CD14-positive monocyte (primary cell): Measurements from ENCODE around the gene NCK1. TPM values are rescaled to one million over a fixed set of nuclear protein-coding genes. Genes with fewer than 3 reads are reported as not detected.

Source experiments
- DNase-seq, 3 donors: peaks; one replicate each; pipeline ENCODE4 v3.0.0-alpha.2; 2011 to 2022
- H2AFZ ChIP-seq: 2 replicates; pipeline ENCODE4 v1.6.0; 2012; ENCODE audit warnings: mild to moderate bottlenecking, low read depth, low read length, inconsistent platforms; ENCODE audit not compliant: insufficient read depth, poor library complexity, severe bottlenecking
- H3K27ac ChIP-seq, 2 donors: 1 replicate in 1 of 2; 2 replicates in 1 of 2; pipeline ENCODE4 v1.5.1; 2012 to 2013; ENCODE audit warnings: low read length in 2 of 2, control low read depth in 1 of 2, inconsistent platforms in 1 of 2, low read depth in 1 of 2, mild to moderate bottlenecking in 1 of 2
- H3K27me3 ChIP-seq, 2 donors: one replicate each; pipeline versions ENCODE4 v1.6.0 to v1.6.1; 2011 to 2013; ENCODE audit warnings: low read length in 2 of 2; ENCODE audit not compliant: control insufficient read depth in 2 of 2, insufficient read depth in 2 of 2
- H3K36me3 ChIP-seq, 2 donors: replicated peaks in 1 of 2; 1 replicate in 1 of 2; 2 replicates in 1 of 2; pipeline versions ENCODE4 v1.5.1 to v1.6.1; 2012 to 2013; ENCODE audit warnings: low read length in 2 of 2, control low read depth in 1 of 2, inconsistent platforms in 1 of 2, mild to moderate bottlenecking in 1 of 2; ENCODE audit not compliant: insufficient read depth in 2 of 2, control insufficient read depth in 1 of 2
- H3K4me1 ChIP-seq, 2 donors: 1 replicate in 1 of 2; 2 replicates in 1 of 2; pipeline versions ENCODE4 v1.5.1 to v1.6.1; 2012 to 2013; ENCODE audit warnings: low read length in 2 of 2, control low read depth in 1 of 2, inconsistent platforms in 1 of 2, mild to moderate bottlenecking in 1 of 2, moderate library complexity in 1 of 2; ENCODE audit not compliant: insufficient read depth in 2 of 2, control insufficient read depth in 1 of 2
- H3K4me2 ChIP-seq: replicated peaks from 2 replicates; pipeline ENCODE3; 2012; ENCODE audit warnings: low read length, moderate library complexity, mild to moderate bottlenecking; ENCODE audit not compliant: poor library complexity, severe bottlenecking; ENCODE audit errors: extremely low read depth
- H3K4me3 ChIP-seq, 3 experiments: fragments of 200-600 bp in 1 of 3; sonication (generic) in 1 of 3; replicated peaks in 1 of 3; 1 replicate in 2 of 3; 2 replicates in 1 of 3; pipeline ENCODE4 v1.5.1; 2011 to 2013; ENCODE audit warnings: low read length in 3 of 3, mild to moderate bottlenecking in 3 of 3, control low read depth in 2 of 3, low read depth in 2 of 3, inconsistent platforms in 1 of 3, moderate library complexity in 1 of 3
- H3K79me2 ChIP-seq: 2 replicates; pipeline ENCODE4 v1.6.0; 2012; ENCODE audit warnings: mild to moderate bottlenecking, control low read depth, inconsistent platforms, low read length, moderate library complexity; ENCODE audit not compliant: insufficient read depth
- H3K9ac ChIP-seq: 2 replicates; pipeline ENCODE4 v1.6.0; 2017; ENCODE audit warnings: low read length, mild to moderate bottlenecking; ENCODE audit not compliant: insufficient read depth, poor library complexity, severe bottlenecking
- H3K9me3 ChIP-seq, 2 donors: replicated peaks in 1 of 2; 1 replicate in 1 of 2; 2 replicates in 1 of 2; pipeline versions ENCODE4 v1.5.1 to v1.6.1; 2012 to 2013; ENCODE audit warnings: low read length in 2 of 2, control low read depth in 1 of 2; ENCODE audit not compliant: control insufficient read depth in 1 of 2, insufficient read depth in 1 of 2
- H4K20me1 ChIP-seq: 2 replicates; pipeline ENCODE4 v1.6.0; 2012; ENCODE audit warnings: mild to moderate bottlenecking, low read length, control low read depth, moderate library complexity; ENCODE audit not compliant: insufficient read depth
- H3K27ac Mint-ChIP-seq, 7 donors: one replicate each; pipeline ENCODE4 v1.8.0; 2020; ENCODE audit warnings: mild to moderate bottlenecking in 7 of 7, mixed read lengths in 7 of 7, moderate library complexity in 6 of 7, inconsistent platforms in 2 of 7
- H3K27me3 Mint-ChIP-seq, 3 donors: one replicate each; pipeline ENCODE4 v1.8.0; 2021 to 2022; ENCODE audit warnings: low read depth in 3 of 3, mild to moderate bottlenecking in 3 of 3, mixed read lengths in 3 of 3, moderate library complexity in 3 of 3, inconsistent platforms in 1 of 3
- H3K36me3 Mint-ChIP-seq, 2 donors: one replicate each; pipeline ENCODE4 v1.8.0; 2020; ENCODE audit warnings: mixed read lengths in 2 of 2, inconsistent platforms in 1 of 2, mild to moderate bottlenecking in 1 of 2
- H3K4me1 Mint-ChIP-seq: one replicate; pipeline ENCODE4 v1.8.0; 2020; ENCODE audit warnings: mild to moderate bottlenecking, mixed read lengths
- H3K4me3 Mint-ChIP-seq, 2 donors: one replicate each; pipeline ENCODE4 v1.8.0; 2020; ENCODE audit warnings: mild to moderate bottlenecking in 2 of 2, mixed read lengths in 2 of 2, moderate library complexity in 1 of 2
- H3K9me3 Mint-ChIP-seq, 7 donors: one replicate each; pipeline ENCODE4 v1.8.0; 2020 to 2022; ENCODE audit warnings: mixed read lengths in 7 of 7, mild to moderate bottlenecking in 6 of 7, moderate library complexity in 6 of 7, inconsistent platforms in 2 of 7
- CTCF ChIP-seq: fragments of 200-600 bp; IDR thresholded peaks from one replicate; pipeline ENCODE4 v1.8.0; 2022; ENCODE audit warnings: antibody characterized with exemption, mild to moderate bottlenecking
- WGBS: methylation state at CpG from one replicate; pipeline ENCODE4 v1.1.5; 2013; ENCODE audit warnings: missing lambda C conversion rate; ENCODE audit not compliant: insufficient coverage; 5-methylcytosine and 5-hydroxymethylcytosine counted together
- intact Hi-C, 2 donors: fragments of 100-400 bp; cut with micrococcal nuclease; formaldehyde crosslinking; loops; one replicate each; pipeline versions ENCODE4 v1.15.0 to v1.15.1; 2023
- polyA plus RNA-seq, 3 donors: library from polyadenylated mRNA; depleted of rRNA in 1 of 3; unstranded in 2 of 3; stranded (reverse) in 1 of 3; fragments of 300-500 nt in 2 of 3; fragments of >200 nt in 1 of 3; fragmentation: Illumina TruSeq in 2 of 3; gene quantifications; 1 replicate in 2 of 3; 2 replicates in 1 of 3; pipeline ENCODE4 v1.2.3, GENCODE V29; 2012 to 2021

Gene NCK1
- polyA plus RNA-seq, 3 donors: 20.4 to 28.8 (median 22.8) TPM

DNA sequence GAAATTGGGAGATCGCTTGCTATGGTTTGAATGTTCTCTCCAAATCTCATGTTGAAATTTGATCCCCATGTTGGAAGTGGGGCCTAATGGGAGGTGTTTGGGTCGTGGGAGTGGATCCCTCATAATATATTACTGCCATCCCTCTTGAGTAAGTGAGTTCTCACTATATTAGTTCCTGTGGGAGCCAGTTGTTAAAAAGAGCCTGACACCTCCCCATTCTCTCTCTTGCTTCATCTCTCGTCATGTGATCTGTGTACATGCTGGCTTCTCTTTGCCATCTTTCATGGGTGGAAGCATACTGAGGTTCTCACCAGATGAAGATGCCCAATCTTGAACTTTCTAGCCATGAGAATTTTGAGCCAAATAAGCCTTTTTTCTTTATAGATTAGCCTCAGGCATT is 52.7 kb downstream of the NCK1 start:
- intact Hi-C loops: no loop called here
- Histone ChIP-seq H3K4me3 (no peak overlapping the region), H3K4me2 (no peak overlapping the region), H3K9ac (no peak overlapping the region), H3K36me3 (peaks cover 0 to 7% of the 10 kb centered on the region in 2 donors), H3K79me2 (peaks cover 96% of the 10 kb centered on the region), H2AFZ (no peak overlapping the region), H3K9me3 (no peaks in the 10 kb centered on the region), H3K4me1 (peaks cover 4 to 12% of the 10 kb centered on the region in 2 donors), H3K27ac (peak overlapping the region in 1 of 2 donors; percentile 54), H3K27me3 (no peaks in the 10 kb centered on the region), H4K20me1 (peaks cover 98% of the 10 kb centered on the region)
- Mint-ChIP-seq H3K4me1 (peaks cover 22% of the 10 kb centered on the region), H3K27ac (peak overlapping the region in 1 of 7 donors; percentile 15), H3K9me3 (peaks cover 0 to 9% (median 1%) of the 10 kb centered on the region in 7 donors), H3K4me3 (no peak overlapping the region), H3K36me3 (peaks cover 11 to 24% of the 10 kb centered on the region in 2 donors), H3K27me3 (no peaks in the 10 kb centered on the region)
- TF ChIP-seq CTCF: no peak
- no CpG with 5 or more reads among the region's 3 CpGs for WGBS
- DNase-seq: no peak

- Histone ChIP-seq H3K27ac (no peak overlapping the region), H3K9ac (no peak overlapping the region), H3K4me2 (no peak overlapping the region), H3K4me3 (no peak overlapping the region), H2AFZ (no peak overlapping the region), H3K4me1 (peaks cover 4 to 12% of the 10 kb centered on the region in 2 donors), H3K9me3 (no peaks in the 10 kb centered on the region), H3K27me3 (no peaks in the 10 kb centered on the region), H4K20me1 (peaks cover 94% of the 10 kb centered on the region), H3K79me2 (peaks cover 96% of the 10 kb centered on the region), H3K36me3 (peaks cover 0 to 7% of the 10 kb centered on the region in 2 donors)
- no CpG with 5 or more reads among the region's 1 CpG for WGBS
- Mint-ChIP-seq H3K9me3 (peaks cover 0 to 9% (median 1%) of the 10 kb centered on the region in 7 donors), H3K36me3 (peaks cover 12 to 24% of the 10 kb centered on the region in 2 donors), H3K4me3 (no peak overlapping the region), H3K27me3 (no peaks in the 10 kb centered on the region), H3K4me1 (peaks cover 25% of the 10 kb centered on the region), H3K27ac (no peak overlapping the region)
- DNase-seq: no peak
- no peak for TF ChIP-seq CTCF
- intact Hi-C loops: no loop called here
Measured at GRCh38 chr3:136916223-136916622, 54.2 kb downstream of the NCK1 start.
